ENCODE data around the gene FOXP1. TPM values are rescaled to one million over a fixed set of nuclear protein-coding genes. Genes with fewer than 3 reads are reported as not detected.

Gene FOXP1
- total and polyA plus RNA-seq, 9 of the 15 experiments (the other 6 are each of a cell fraction or from before 2014, with no cell fraction given) = 7.7 to 34.5 (median 13.7) TPM

DNA sequence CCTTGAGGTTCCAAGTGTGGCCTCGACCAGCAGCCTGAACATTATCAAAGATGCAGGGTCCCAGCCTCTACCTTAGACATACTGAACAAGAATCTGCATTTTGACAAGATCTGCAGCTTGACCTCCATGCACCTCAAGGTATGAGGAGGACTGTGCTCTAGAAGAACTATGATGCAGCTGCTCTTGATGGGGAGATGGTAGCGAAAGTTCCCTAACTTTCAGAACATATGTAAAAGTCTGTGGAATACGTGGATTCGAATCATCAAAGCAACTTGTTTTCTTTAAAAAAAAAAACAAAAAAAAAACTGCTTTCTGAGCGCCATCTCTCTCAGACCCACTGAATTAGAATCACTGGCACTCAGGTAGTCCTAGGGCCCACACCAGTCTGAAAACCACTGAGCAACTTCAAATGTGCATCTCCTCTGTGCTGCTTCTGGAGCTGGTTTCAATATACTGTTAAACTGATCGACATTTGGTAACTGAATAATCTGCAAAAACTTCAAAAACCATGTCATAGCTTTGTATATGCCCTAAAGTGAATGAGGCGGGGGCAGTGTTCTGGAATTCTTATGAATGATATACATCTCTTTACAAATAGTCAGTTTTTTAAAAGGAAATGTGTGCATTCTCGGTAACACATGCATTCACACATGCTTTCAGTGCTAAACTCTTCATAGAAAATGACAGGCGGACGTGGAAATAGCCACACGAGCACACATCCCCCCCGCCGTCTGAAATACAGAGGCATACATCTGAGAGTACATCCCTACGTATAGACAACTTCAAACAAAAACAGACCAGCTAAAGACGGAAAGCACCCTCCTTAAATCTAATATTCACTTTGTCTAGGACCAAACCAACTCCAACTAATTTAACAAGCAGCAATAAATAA lies 128.8 kb downstream of the FOXP1 start (continued):
- TF ChIP-seq, protein P1, sequence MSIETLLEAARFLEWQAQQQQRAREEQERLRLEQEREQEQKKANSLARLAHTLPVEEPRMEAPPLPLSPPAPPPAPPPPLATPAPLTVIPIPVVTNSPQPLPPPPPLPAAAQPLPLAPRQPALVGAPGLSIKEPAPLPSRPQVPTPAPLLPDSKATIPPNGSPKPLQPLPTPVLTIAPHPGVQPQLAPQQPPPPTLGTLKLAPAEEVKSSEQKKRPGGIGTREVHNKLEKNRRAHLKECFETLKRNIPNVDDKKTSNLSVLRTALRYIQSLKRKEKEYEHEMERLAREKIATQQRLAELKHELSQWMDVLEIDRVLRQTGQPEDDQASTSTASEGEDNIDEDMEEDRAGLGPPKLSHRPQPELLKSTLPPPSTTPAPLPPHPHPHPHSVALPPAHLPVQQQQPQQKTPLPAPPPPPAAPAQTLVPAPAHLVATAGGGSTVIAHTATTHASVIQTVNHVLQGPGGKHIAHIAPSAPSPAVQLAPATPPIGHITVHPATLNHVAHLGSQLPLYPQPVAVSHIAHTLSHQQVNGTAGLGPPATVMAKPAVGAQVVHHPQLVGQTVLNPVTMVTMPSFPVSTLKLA (conservative IDR thresholded peaks at IDR 0.05) = no peak
- TF ChIP-seq, protein P2, sequence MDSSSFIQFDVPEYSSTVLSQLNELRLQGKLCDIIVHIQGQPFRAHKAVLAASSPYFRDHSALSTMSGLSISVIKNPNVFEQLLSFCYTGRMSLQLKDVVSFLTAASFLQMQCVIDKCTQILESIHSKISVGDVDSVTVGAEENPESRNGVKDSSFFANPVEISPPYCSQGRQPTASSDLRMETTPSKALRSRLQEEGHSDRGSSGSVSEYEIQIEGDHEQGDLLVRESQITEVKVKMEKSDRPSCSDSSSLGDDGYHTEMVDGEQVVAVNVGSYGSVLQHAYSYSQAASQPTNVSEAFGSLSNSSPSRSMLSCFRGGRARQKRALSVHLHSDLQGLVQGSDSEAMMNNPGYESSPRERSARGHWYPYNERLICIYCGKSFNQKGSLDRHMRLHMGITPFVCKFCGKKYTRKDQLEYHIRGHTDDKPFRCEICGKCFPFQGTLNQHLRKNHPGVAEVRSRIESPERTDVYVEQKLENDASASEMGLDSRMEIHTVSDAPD (CRISPR knock-in tag; IDR thresholded peaks at IDR 0.05) = no peak
- TF ChIP-seq SAP30 (IDR thresholded peaks at IDR 0.05; ENCODE audit: borderline replicate concordance, insufficient read depth, low read depth, low read length, poor library complexity, severe bottlenecking) = no peak
- TF ChIP-seq, protein P3, sequence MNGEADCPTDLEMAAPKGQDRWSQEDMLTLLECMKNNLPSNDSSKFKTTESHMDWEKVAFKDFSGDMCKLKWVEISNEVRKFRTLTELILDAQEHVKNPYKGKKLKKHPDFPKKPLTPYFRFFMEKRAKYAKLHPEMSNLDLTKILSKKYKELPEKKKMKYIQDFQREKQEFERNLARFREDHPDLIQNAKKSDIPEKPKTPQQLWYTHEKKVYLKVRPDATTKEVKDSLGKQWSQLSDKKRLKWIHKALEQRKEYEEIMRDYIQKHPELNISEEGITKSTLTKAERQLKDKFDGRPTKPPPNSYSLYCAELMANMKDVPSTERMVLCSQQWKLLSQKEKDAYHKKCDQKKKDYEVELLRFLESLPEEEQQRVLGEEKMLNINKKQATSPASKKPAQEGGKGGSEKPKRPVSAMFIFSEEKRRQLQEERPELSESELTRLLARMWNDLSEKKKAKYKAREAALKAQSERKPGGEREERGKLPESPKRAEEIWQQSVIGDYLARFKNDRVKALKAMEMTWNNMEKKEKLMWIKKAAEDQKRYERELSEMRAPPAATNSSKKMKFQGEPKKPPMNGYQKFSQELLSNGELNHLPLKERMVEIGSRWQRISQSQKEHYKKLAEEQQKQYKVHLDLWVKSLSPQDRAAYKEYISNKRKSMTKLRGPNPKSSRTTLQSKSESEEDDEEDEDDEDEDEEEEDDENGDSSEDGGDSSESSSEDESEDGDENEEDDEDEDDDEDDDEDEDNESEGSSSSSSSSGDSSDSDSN (IDR thresholded peaks at IDR 0.05; ENCODE audit: borderline replicate concordance in 1 of 2, low read depth in 2 of 2, low read length in 2 of 2) = no peak
- TF ChIP-seq, protein P4, sequence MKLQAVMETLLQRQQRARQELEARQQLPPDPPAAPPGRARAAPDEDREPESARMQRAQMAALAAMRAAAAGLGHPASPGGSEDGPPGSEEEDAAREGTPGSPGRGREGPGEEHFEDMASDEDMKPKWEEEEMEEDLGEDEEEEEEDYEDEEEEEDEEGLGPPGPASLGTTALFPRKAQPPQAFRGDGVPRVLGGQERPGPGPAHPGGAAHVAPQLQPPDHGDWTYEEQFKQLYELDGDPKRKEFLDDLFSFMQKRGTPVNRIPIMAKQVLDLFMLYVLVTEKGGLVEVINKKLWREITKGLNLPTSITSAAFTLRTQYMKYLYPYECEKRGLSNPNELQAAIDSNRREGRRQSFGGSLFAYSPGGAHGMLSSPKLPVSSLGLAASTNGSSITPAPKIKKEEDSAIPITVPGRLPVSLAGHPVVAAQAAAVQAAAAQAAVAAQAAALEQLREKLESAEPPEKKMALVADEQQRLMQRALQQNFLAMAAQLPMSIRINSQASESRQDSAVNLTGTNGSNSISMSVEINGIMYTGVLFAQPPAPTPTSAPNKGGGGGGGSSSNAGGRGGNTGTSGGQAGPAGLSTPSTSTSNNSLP (IDR thresholded peaks at IDR 0.05; ENCODE audit: borderline replicate concordance, low read depth, low read length) = no peak
